HCT116 (cell line): ENCODE data around the gene OBSL1.

Experiments
- ATF3 ChIP-seq: IDR thresholded peaks from 2 replicates; pipeline ENCODE4 v1.6.1; 2012
- CTCF ChIP-seq, 3 experiments: fragments of 200-600 bp in 1 of 3; sonication (generic) in 1 of 3; IDR thresholded peaks in 2 of 3; conservative IDR thresholded peaks in 1 of 3; 2 replicates each; pipeline ENCODE4 v1.5.1; 2012 to 2017; ENCODE audit warnings: low read depth in 2 of 3, low read length in 2 of 3, antibody characterized with exemption in 1 of 3, borderline replicate concordance in 1 of 3, control low read depth in 1 of 3, mild to moderate bottlenecking in 1 of 3, mixed read lengths in 1 of 3, mixed run types in 1 of 3, moderate library complexity in 1 of 3; ENCODE audit not compliant: insufficient read depth in 1 of 3
- EZH2phosphoT487 ChIP-seq: fragments of 200-600 bp; IDR thresholded peaks from 2 replicates; pipeline ENCODE4 v1.6.1; 2018; ENCODE audit warnings: antibody characterized with exemption, borderline replicate concordance
- POLR2A ChIP-seq: IDR thresholded peaks from 2 replicates; pipeline ENCODE4 v1.7.0; 2011; ENCODE audit warnings: borderline replicate concordance; ENCODE audit not compliant: insufficient read depth, insufficient read length; ENCODE audit errors: extremely low read depth
- REST ChIP-seq: IDR thresholded peaks from 2 replicates; pipeline ENCODE4 v1.6.1; 2012; ENCODE audit warnings: low read depth
- SP1 ChIP-seq: IDR thresholded peaks from 2 replicates; pipeline ENCODE4 v1.6.1; 2012; ENCODE audit warnings: low read depth
- TCF7L2 ChIP-seq: IDR thresholded peaks from 2 replicates; pipeline ENCODE4 v1.7.0; 2011; ENCODE audit warnings: borderline replicate concordance, inconsistent platforms; ENCODE audit not compliant: insufficient read depth, insufficient read length; ENCODE audit errors: extremely low read depth
- ZBTB33 ChIP-seq: IDR thresholded peaks from 2 replicates; pipeline ENCODE4 v1.6.1; 2011; ENCODE audit warnings: mild to moderate bottlenecking, low read length, moderate library complexity; ENCODE audit not compliant: insufficient replicate concordance; ENCODE audit errors: extremely low read depth
- ZFX ChIP-seq: fragments of 450-650 bp; IDR thresholded peaks from 2 replicates; pipeline ENCODE4 v1.6.1; 2017
- TF ChIP-seq, protein P1 (sequence below): IDR thresholded peaks from 2 replicates; pipeline ENCODE4 v1.6.1; 2012

- TF ChIP-seq POLR2A (no peak), CTCF (IDR thresholded peaks at IDR 0.05 in 2 of 3, conservative IDR thresholded peaks at IDR 0.05 in 1 of 3; ENCODE audit: borderline replicate concordance in 1 of 3, insufficient read depth in 1 of 3, low read depth in 2 of 3, low read length in 2 of 3) (no peak), ZBTB33 (no peak), SP1 (no peak), REST (no peak), EZH2phosphoT487 (no peak), ATF3 (no peak), ZFX (no peak), TCF7L2 (no peak)
- TF ChIP-seq, protein P1, sequence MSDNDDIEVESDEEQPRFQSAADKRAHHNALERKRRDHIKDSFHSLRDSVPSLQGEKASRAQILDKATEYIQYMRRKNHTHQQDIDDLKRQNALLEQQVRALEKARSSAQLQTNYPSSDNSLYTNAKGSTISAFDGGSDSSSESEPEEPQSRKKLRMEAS = no peak
Measured at GRCh38 chr2:219513787-219514186, 57.6 kb downstream of the OBSL1 start.
